Suprapubic skin (tissue), 4 donors: Measurements from ENCODE around the gene RCHY1. TPM values are rescaled to one million over a fixed set of nuclear protein-coding genes. Genes with fewer than 3 reads are reported as not detected.

Experiments used
- DNase-seq, 2 donors: peaks; one replicate each; pipeline ENCODE4 v3.0.0-alpha.2; 2019; ENCODE audit warnings: low spot score in 2 of 2
- H3K27ac ChIP-seq: fragments of 200-600 bp; sonication (generic); one replicate; pipeline ENCODE4 v1.5.1; 2019
- H3K27me3 ChIP-seq: fragments of 200-600 bp; sonication (generic); one replicate; pipeline ENCODE4 v1.5.1; 2019
- H3K36me3 ChIP-seq: fragments of 200-600 bp; sonication (generic); one replicate; pipeline ENCODE4 v1.5.1; 2019
- H3K4me1 ChIP-seq: fragments of 200-600 bp; sonication (generic); one replicate; pipeline ENCODE4 v1.5.1; 2019
- H3K4me3 ChIP-seq: fragments of 200-600 bp; sonication (generic); one replicate; pipeline ENCODE4 v1.5.1; 2019; ENCODE audit warnings: mild to moderate bottlenecking
- H3K9me3 ChIP-seq: fragments of 200-600 bp; sonication (generic); one replicate; pipeline ENCODE4 v1.5.1; 2019
- CTCF ChIP-seq, 2 donors: fragments of 200-600 bp in 1 of 2; fragments of 450-650 bp in 1 of 2; sonication (generic) in 1 of 2; IDR thresholded peaks; one replicate each; pipeline ENCODE4 v1.5.1; 2016 to 2019; ENCODE audit warnings: antibody characterized with exemption in 2 of 2, mild to moderate bottlenecking in 1 of 2, moderate library complexity in 1 of 2
- EP300 ChIP-seq: sonication (generic); formaldehyde crosslinking; IDR thresholded peaks from one replicate; pipeline ENCODE4 v1.6.1; 2017; ENCODE audit warnings: antibody characterized with exemption
- POLR2A ChIP-seq, 2 donors: fragments of 450-650 bp; IDR thresholded peaks; one replicate each; pipeline ENCODE4 v1.6.1; 2017; ENCODE audit warnings: antibody characterized with exemption in 2 of 2, mild to moderate bottlenecking in 2 of 2, moderate library complexity in 2 of 2
- POLR2AphosphoS5 ChIP-seq, 3 donors: sonication (generic); formaldehyde crosslinking; IDR thresholded peaks; one replicate each; pipeline ENCODE4 v1.6.1; 2017; ENCODE audit warnings: antibody characterized with exemption in 3 of 3
- WGBS: methylation state at CpG from one replicate; pipeline ENCODE4 v1.1.5; 2018; 5-methylcytosine and 5-hydroxymethylcytosine counted together
- total RNA-seq, 4 donors: library from RNA; depleted of rRNA; stranded (reverse); fragments of >200 nt; gene quantifications; one replicate each; pipeline ENCODE4 v1.1.0, GENCODE V29; 2016

Gene RCHY1
- total RNA-seq, 4 donors from 2014 or later: 11.4 to 24.2 (median 20.6) TPM

- no peaks in the 10 kb centered on the region for H3K4me1 ChIP-seq
- no peaks in the 10 kb centered on the region for H3K36me3 ChIP-seq
- H3K27me3 ChIP-seq: no peaks in the 10 kb centered on the region
- TF ChIP-seq POLR2AphosphoS5 (IDR thresholded peaks at IDR 0.05) (no peak), POLR2A (IDR thresholded peaks at IDR 0.05) (no peak), CTCF (IDR thresholded peaks at IDR 0.05) (no peak), EP300 (no peak)
- no peak overlapping the region for H3K27ac ChIP-seq
- DNase-seq: no peak
- 68% methylated on average over 3 of the region's 3 CpGs for WGBS
- no peak overlapping the region for H3K4me3 ChIP-seq
- no peaks in the 10 kb centered on the region for H3K9me3 ChIP-seq
Measured at GRCh38 chr4:75457365-75457764, 56.8 kb downstream of the RCHY1 start.

GRCh38 chr4:75434105-75434504, 80.1 kb downstream of the RCHY1 start:
- DNase-seq: no peak
- WGBS: 100% methylated on average over 2 of the region's 2 CpGs
- TF ChIP-seq CTCF (IDR thresholded peaks at IDR 0.05): no peak
- TF ChIP-seq POLR2AphosphoS5 (IDR thresholded peaks at IDR 0.05): no peak
- TF ChIP-seq POLR2A (IDR thresholded peaks at IDR 0.05): no peak
- no peak for TF ChIP-seq EP300
- Histone ChIP-seq H3K9me3 (no peaks in the 10 kb centered on the region), H3K36me3 (no peaks in the 10 kb centered on the region), H3K4me1 (no peaks in the 10 kb centered on the region), H3K27ac (no peak overlapping the region), H3K4me3 (no peak overlapping the region), H3K27me3 (no peaks in the 10 kb centered on the region)

GRCh38 chr4:75432683-75433082, 81.5 kb downstream of the RCHY1 start:
- Histone ChIP-seq H3K4me1 (no peaks in the 10 kb centered on the region), H3K4me3 (no peak overlapping the region), H3K27me3 (no peaks in the 10 kb centered on the region), H3K9me3 (no peaks in the 10 kb centered on the region), H3K36me3 (no peaks in the 10 kb centered on the region), H3K27ac (no peak overlapping the region)
- no peak for DNase-seq
- TF ChIP-seq CTCF (IDR thresholded peaks at IDR 0.05) (no peak), POLR2AphosphoS5 (IDR thresholded peaks at IDR 0.05) (no peak), POLR2A (IDR thresholded peaks at IDR 0.05) (no peak), EP300 (no peak)

GRCh38 chr4:75429208-75429607, 85.0 kb downstream of the RCHY1 start:
- H3K27ac ChIP-seq: no peak overlapping the region
- no peaks in the 10 kb centered on the region for H3K9me3 ChIP-seq
- no peak for DNase-seq
- H3K36me3 ChIP-seq: no peaks in the 10 kb centered on the region
- no peak for TF ChIP-seq POLR2A (IDR thresholded peaks at IDR 0.05)
- TF ChIP-seq CTCF (IDR thresholded peaks at IDR 0.05): no peak
- no peak for TF ChIP-seq POLR2AphosphoS5 (IDR thresholded peaks at IDR 0.05)
- TF ChIP-seq EP300: no peak
- H3K4me1 ChIP-seq: no peaks in the 10 kb centered on the region
- no peaks in the 10 kb centered on the region for H3K27me3 ChIP-seq
- WGBS: 61% methylated on average over 1 of the region's 1 CpG
- H3K4me3 ChIP-seq: no peak overlapping the region

Other genes with a start within 250 kb of the RCHY1 start
- gene THAP6, start 70 bp upstream of the RCHY1 start, total RNA-seq: 10 to 100 TPM; 13.0 to 45.0 (median 17.0) TPM
- under 1 TPM in 1 of 4 donors, not detected in 3; 0.56 TPM for gene ODAPH, start 41.7 kb upstream of the RCHY1 start, total RNA-seq
- 1 to 10 TPM in 3 of 4 donors, not detected in 1; 1.3 to 2.0 (median 1.8) TPM for gene CDKL2, start 116.1 kb upstream of the RCHY1 start, total RNA-seq
- gene G3BP2, start 159.0 kb upstream of the RCHY1 start, total RNA-seq: 10 to 100 TPM; 48.8 to 62.0 (median 56.6) TPM
- gene USO1, start 210.2 kb upstream of the RCHY1 start, total RNA-seq: 10 to 100 TPM; 46.8 to 61.1 (median 55.2) TPM